Renal cortex interstitium (tissue), 11 donors: ENCODE results near the gene NOTUM. TPM values are rescaled to one million over a fixed set of nuclear protein-coding genes. Genes with fewer than 3 reads are reported as not detected.

Source experiments
- DNase-seq, 11 donors: peaks; one replicate each; pipeline ENCODE4 v3.0.0-alpha.2; 2013; ENCODE audit warnings: low read depth in 9 of 11, low spot score in 4 of 11; ENCODE audit errors: extremely low read depth in 1 of 11
- polyA plus RNA-seq, 3 donors: library from polyadenylated mRNA; unstranded; fragments of 120-200 nt; gene quantifications; one replicate each; pipeline ENCODE4 v1.2.1, GENCODE V29; 2013; ENCODE audit not compliant: insufficient read length in 3 of 3

NOTUM gene
- polyA plus RNA-seq, 3 donors: 1.9 to 3.5 (median 3.3) TPM

- no peak for DNase-seq
These were observed 52.2 kb downstream of the NOTUM start for GRCh38 chr17:81908793-81909192.

- DNase-seq: no peak
These were observed 53.5 kb downstream of the NOTUM start for GRCh38 chr17:81907219-81908145.

- DNase-seq: no peak
These were observed 54.3 kb downstream of the NOTUM start for GRCh38 chr17:81906476-81907218.

GRCh38 chr17:81905993-81906392, 55.0 kb downstream of the NOTUM start:
- no peak for DNase-seq

GRCh38 chr17:81905424-81905875, 55.5 kb downstream of the NOTUM start:
- no peak for DNase-seq

GRCh38 chr17:81904600-81905423, 56.2 kb downstream of the NOTUM start:
- no peak for DNase-seq

- no peak for DNase-seq
These were observed 56.9 kb downstream of the NOTUM start for GRCh38 chr17:81903896-81904599.

- DNase-seq: no peak
These were observed 57.6 kb downstream of the NOTUM start for GRCh38 chr17:81903415-81903831.

- no peak for DNase-seq
These were observed 58.2 kb downstream of the NOTUM start for GRCh38 chr17:81902653-81903414.

Other genes starting within 250 kb of the NOTUM start
- 10 to 100 TPM; 11.5 to 19.3 (median 18.9) TPM for gene SLC25A10, start 248.9 kb downstream of the NOTUM start, polyA plus RNA-seq
- 10 to 100 TPM in 2 of 3 donors, 1 to 10 TPM in 1; 7.1 to 17.7 (median 12.5) TPM for gene GCGR, start 157.0 kb downstream of the NOTUM start, polyA plus RNA-seq
- gene MCRIP1, start 127.9 kb downstream of the NOTUM start, polyA plus RNA-seq: 100 to 1,000 TPM in 2 of 3 donors, 10 to 100 TPM in 1; 61.8 to 109 (median 107) TPM
- under 1 TPM; 0.12 to 0.45 (median 0.17) TPM for gene PPP1R27, start 126.1 kb downstream of the NOTUM start, polyA plus RNA-seq
- 100 to 1,000 TPM; 401 to 475 (median 404) TPM for gene P4HB, start 100.7 kb downstream of the NOTUM start, polyA plus RNA-seq
- gene ARHGDIA, start 89.8 kb downstream of the NOTUM start, polyA plus RNA-seq: 100 to 1,000 TPM; 145 to 242 (median 217) TPM
- gene ALYREF, start 69.6 kb downstream of the NOTUM start, polyA plus RNA-seq: 10 to 100 TPM; 66.5 to 99.3 (median 76.1) TPM
- 100 to 1,000 TPM in 1 of 3 donors, 10 to 100 TPM in 2; 63.8 to 110 (median 93.7) TPM for gene ANAPC11, start 69.5 kb downstream of the NOTUM start, polyA plus RNA-seq
- 1 to 10 TPM in 1 of 3 donors, under 1 TPM in 2; 0.93 to 1.4 (median 0.97) TPM for gene NPB, start 58.9 kb downstream of the NOTUM start, polyA plus RNA-seq
- gene PCYT2, start 49.8 kb downstream of the NOTUM start, polyA plus RNA-seq: 10 to 100 TPM; 40.1 to 48.5 (median 45.5) TPM
- 10 to 100 TPM; 11.0 to 21.1 (median 14.1) TPM for gene SIRT7, start 43.0 kb downstream of the NOTUM start, polyA plus RNA-seq
- 10 to 100 TPM; 12.4 to 14.8 (median 13.8) TPM for gene MAFG, start 33.5 kb downstream of the NOTUM start, polyA plus RNA-seq
- 10 to 100 TPM; 22.6 to 39.4 (median 26.8) TPM for gene PYCR1, start 23.9 kb downstream of the NOTUM start, polyA plus RNA-seq
- gene MYADML2, start 14.0 kb downstream of the NOTUM start, polyA plus RNA-seq: under 1 TPM; 0.10 to 0.30 (median 0.14) TPM
- 10 to 100 TPM; 20.1 to 39.0 (median 35.2) TPM for gene ASPSCR1, start 16.4 kb upstream of the NOTUM start, polyA plus RNA-seq
- 10 to 100 TPM; 28.8 to 47.2 (median 40.8) TPM for gene CENPX, start 61.7 kb upstream of the NOTUM start, polyA plus RNA-seq
- gene LRRC45, start 62.1 kb upstream of the NOTUM start, polyA plus RNA-seq: 10 to 100 TPM; 10.8 to 17.5 (median 15.7) TPM
- gene RAC3, start 70.5 kb upstream of the NOTUM start, polyA plus RNA-seq: 10 to 100 TPM in 2 of 3 donors, 1 to 10 TPM in 1; 8.3 to 16.2 (median 11.7) TPM
- gene DCXR, start 76.5 kb upstream of the NOTUM start, polyA plus RNA-seq: 100 to 1,000 TPM in 1 of 3 donors, 10 to 100 TPM in 2; 78.9 to 120 (median 88.7) TPM
- 10 to 100 TPM; 28.5 to 57.8 (median 47.2) TPM for gene RFNG, start 90.6 kb upstream of the NOTUM start, polyA plus RNA-seq
- 100 to 1,000 TPM in 2 of 3 donors, 10 to 100 TPM in 1; 98.3 to 138 (median 132) TPM for gene GPS1, start 90.7 kb upstream of the NOTUM start, polyA plus RNA-seq
- 10 to 100 TPM; 66.2 to 92.0 (median 90.5) TPM for gene DUS1L, start 104.6 kb upstream of the NOTUM start, polyA plus RNA-seq
- gene FASN, start 137.0 kb upstream of the NOTUM start, polyA plus RNA-seq: 10 to 100 TPM; 32.1 to 58.6 (median 50.4) TPM